ENCODE measurements around the gene IFNLR1.

DNA sequence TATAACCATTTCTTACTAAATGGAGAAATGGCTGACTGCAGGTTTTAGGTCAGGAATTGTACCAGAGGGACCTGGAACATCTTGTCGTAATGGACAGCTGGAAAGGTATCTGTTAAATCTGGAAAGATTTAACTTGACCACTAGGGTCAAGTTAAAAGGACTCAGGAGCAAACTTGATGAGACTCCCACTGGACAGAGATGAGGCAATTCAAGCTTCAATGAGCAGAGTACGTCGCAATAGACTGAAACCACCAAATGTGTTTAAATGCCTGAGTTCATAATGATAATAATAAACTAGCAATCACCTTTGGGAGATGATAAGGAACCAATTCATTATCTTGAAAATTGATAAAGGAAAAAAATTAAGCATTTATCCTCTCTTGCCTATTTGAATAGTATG lies 8.7 kb downstream of the IFNLR1 start:
- TF ChIP-seq, protein P1, sequence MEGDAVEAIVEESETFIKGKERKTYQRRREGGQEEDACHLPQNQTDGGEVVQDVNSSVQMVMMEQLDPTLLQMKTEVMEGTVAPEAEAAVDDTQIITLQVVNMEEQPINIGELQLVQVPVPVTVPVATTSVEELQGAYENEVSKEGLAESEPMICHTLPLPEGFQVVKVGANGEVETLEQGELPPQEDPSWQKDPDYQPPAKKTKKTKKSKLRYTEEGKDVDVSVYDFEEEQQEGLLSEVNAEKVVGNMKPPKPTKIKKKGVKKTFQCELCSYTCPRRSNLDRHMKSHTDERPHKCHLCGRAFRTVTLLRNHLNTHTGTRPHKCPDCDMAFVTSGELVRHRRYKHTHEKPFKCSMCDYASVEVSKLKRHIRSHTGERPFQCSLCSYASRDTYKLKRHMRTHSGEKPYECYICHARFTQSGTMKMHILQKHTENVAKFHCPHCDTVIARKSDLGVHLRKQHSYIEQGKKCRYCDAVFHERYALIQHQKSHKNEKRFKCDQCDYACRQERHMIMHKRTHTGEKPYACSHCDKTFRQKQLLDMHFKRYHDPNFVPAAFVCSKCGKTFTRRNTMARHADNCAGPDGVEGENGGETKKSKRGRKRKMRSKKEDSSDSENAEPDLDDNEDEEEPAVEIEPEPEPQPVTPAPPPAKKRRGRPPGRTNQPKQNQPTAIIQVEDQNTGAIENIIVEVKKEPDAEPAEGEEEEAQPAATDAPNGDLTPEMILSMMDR (IDR thresholded peaks at IDR 0.05): no peak
- no peak for TF ChIP-seq POLR2A (IDR thresholded peaks at IDR 0.05)

Measured in esophagus squamous epithelium (tissue), 4 donors.